Measurements from ENCODE around the gene TSGA10IP.

Gene TSGA10IP

GRCh38 chr11:65945430-65945911 lies at the start of gene TSGA10IP:
Gene TSGA10IP (plus strand): TSS chr11:65945480. CDS start chr11:65945676, 196 bp downstream.
- no peak for DNase-seq

GRCh38 chr11:65895482-65895981 lies 49.7 kb upstream of the TSGA10IP start:
- no peak for DNase-seq

- no peak for DNase-seq
Measured at GRCh38 chr11:65896034-65896999, 49.0 kb upstream of the TSGA10IP start.

GRCh38 chr11:65897020-65897471 lies 48.2 kb upstream of the TSGA10IP start:
- DNase-seq: no peak

- no peak for DNase-seq
Measured at GRCh38 chr11:65898656-65899355, 46.5 kb upstream of the TSGA10IP start.

GRCh38 chr11:65899356-65900124 lies 45.7 kb upstream of the TSGA10IP start:
- DNase-seq: peak; percentile 82

GRCh38 chr11:65900125-65900898 lies 45.0 kb upstream of the TSGA10IP start, which contains the start of gene FOSL1:
Gene FOSL1 (minus strand): TSS chr11:65900388. CDS start chr11:65900339, 49 bp downstream.
- peak; percentile 96 for DNase-seq

- DNase-seq: no peak
Measured at GRCh38 chr11:65900899-65901180, 44.4 kb upstream of the TSGA10IP start.

- DNase-seq: no peak
Measured at GRCh38 chr11:65903068-65903481, 42.2 kb upstream of the TSGA10IP start.

GRCh38 chr11:65903715-65904114 lies 41.6 kb upstream of the TSGA10IP start:
- no peak for DNase-seq

- no peak for DNase-seq
Measured at GRCh38 chr11:65906602-65907001, 38.7 kb upstream of the TSGA10IP start.

GRCh38 chr11:65907878-65908277 lies 37.4 kb upstream of the TSGA10IP start:
- no peak for DNase-seq

GRCh38 chr11:65911682-65912568 lies 33.4 kb upstream of the TSGA10IP start:
- no peak for DNase-seq

- DNase-seq: no peak
Measured at GRCh38 chr11:65912845-65913244, 32.4 kb upstream of the TSGA10IP start.

GRCh38 chr11:65915101-65915820 lies 30.0 kb upstream of the TSGA10IP start:
- no peak for DNase-seq

GRCh38 chr11:65915821-65916251 lies 29.4 kb upstream of the TSGA10IP start:
- DNase-seq: no peak

GRCh38 chr11:65916391-65916790 lies 28.9 kb upstream of the TSGA10IP start:
- DNase-seq: no peak

GRCh38 chr11:65917077-65917433 lies 28.2 kb upstream of the TSGA10IP start:
- no peak for DNase-seq

- no peak for DNase-seq
Measured at GRCh38 chr11:65917434-65918210, 27.7 kb upstream of the TSGA10IP start.

All from stimulated activated CD4-positive, alpha-beta T cell treated with anti-CD3 and anti-CD28 coated beads, Interleukin-1b, Interleukin-23, amount 100 ng/mL, for 48 hours (primary cell).